ENCODE measurements around the gene SLC35B2. TPM values are rescaled to one million over a fixed set of nuclear protein-coding genes. Genes with fewer than 3 reads are reported as not detected.

The SLC35B2 gene
- total and polyA plus RNA-seq, 4 donors: 18.9 to 27.0 (median 21.1) TPM

GRCh38 chr6:44261581-44261980 lies 4.3 kb upstream of the SLC35B2 start:
- WGBS: 97% methylated on average over 8 of the region's 8 CpGs
- TF ChIP-seq EGR1 (IDR thresholded peaks at IDR 0.05; ENCODE audit: low read depth in 2 of 2) (no peak), YY1 (IDR thresholded peaks at IDR 0.05) (no peak)
- TF ChIP-seq, protein P1, sequence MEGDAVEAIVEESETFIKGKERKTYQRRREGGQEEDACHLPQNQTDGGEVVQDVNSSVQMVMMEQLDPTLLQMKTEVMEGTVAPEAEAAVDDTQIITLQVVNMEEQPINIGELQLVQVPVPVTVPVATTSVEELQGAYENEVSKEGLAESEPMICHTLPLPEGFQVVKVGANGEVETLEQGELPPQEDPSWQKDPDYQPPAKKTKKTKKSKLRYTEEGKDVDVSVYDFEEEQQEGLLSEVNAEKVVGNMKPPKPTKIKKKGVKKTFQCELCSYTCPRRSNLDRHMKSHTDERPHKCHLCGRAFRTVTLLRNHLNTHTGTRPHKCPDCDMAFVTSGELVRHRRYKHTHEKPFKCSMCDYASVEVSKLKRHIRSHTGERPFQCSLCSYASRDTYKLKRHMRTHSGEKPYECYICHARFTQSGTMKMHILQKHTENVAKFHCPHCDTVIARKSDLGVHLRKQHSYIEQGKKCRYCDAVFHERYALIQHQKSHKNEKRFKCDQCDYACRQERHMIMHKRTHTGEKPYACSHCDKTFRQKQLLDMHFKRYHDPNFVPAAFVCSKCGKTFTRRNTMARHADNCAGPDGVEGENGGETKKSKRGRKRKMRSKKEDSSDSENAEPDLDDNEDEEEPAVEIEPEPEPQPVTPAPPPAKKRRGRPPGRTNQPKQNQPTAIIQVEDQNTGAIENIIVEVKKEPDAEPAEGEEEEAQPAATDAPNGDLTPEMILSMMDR (IDR thresholded peaks at IDR 0.05; ENCODE audit: low read depth, low read length, missing input control): no peak
- TF ChIP-seq, protein P2, sequence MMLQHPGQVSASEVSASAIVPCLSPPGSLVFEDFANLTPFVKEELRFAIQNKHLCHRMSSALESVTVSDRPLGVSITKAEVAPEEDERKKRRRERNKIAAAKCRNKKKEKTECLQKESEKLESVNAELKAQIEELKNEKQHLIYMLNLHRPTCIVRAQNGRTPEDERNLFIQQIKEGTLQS (IDR thresholded peaks at IDR 0.05): no peak
- peaks cover 16 to 41% (median 33%) of the 10 kb centered on the region in 4 donors for H3K4me1 ChIP-seq (ENCODE audit: control insufficient read depth in 4 of 4, insufficient read depth in 4 of 4, low read length in 3 of 4)
- peaks cover 0 to 10% (median 8%) of the 10 kb centered on the region in 4 donors for H3K36me3 ChIP-seq (ENCODE audit: control insufficient read depth in 4 of 4, insufficient read depth in 3 of 4, low read depth in 1 of 4, low read length in 3 of 4)
- H3K27ac ChIP-seq (ENCODE audit: low read depth in 1 of 2, low read length in 2 of 2): no peak overlapping the region
- DNase-seq (ENCODE audit: low spot score): no peak
- H3K9ac ChIP-seq (ENCODE audit: low read depth in 1 of 2, low read length in 2 of 2): no peak overlapping the region
- H3K27me3 ChIP-seq (ENCODE audit: control insufficient read depth in 4 of 4, insufficient read depth in 4 of 4, low read length in 3 of 4): no peaks in the 10 kb centered on the region
- no peak overlapping the region for H3K4me3 ChIP-seq (ENCODE audit: low read depth in 1 of 3, low read length in 3 of 3)
- H3K9me3 ChIP-seq (ENCODE audit: control insufficient read depth in 4 of 4, low read length in 3 of 4): no peaks in the 10 kb centered on the region

DNA sequence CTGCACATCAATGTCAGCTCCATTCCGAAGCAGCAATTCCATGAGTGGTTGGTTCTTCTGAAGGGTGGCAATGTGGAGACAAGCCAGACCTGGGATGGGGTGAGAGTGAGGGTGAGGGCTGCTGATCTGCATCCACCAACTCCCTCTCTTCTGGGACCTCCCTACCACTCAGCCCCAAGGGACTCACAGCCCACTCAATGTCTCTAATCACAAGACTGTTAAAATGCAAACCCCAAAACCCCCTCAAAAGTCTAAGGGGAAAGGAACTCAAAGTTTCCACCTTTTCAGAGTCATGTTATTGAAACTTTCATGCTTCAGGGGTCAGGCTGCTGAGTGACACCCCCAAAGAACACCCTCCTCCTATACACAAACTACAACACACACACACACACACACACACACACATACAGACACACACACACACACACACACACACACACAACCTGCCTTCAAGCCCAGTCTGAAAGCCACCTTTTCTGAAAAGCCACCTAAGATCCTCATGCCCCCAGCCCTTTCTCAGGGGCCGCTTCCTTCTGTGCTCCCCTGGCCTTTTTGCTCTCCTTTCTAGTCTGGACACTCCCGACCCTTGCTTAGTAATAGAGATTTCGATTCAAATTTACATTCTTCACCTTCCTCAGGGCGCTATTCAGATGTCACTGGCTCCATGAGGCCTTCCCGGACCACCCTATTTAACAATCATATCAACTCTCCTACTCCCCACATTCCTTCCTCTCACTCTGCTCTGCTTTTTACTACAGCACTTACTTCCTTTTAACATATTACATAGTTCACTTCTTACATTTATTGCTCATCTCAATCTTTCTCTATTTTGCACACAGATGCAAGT lies 3.3 kb upstream of the SLC35B2 start:
- H3K27me3 ChIP-seq (ENCODE audit: control insufficient read depth in 4 of 4, insufficient read depth in 4 of 4, low read length in 3 of 4): no peaks in the 10 kb centered on the region
- H3K9ac ChIP-seq (ENCODE audit: low read depth in 1 of 2, low read length in 2 of 2): no peak overlapping the region
- no peak for DNase-seq (ENCODE audit: low spot score)
- WGBS: 87% methylated on average over 6 of the region's 6 CpGs
- TF ChIP-seq, protein P2 (IDR thresholded peaks at IDR 0.05): no peak
- TF ChIP-seq RAD21 (IDR thresholded peaks at IDR 0.05) (no peak), RXRA (IDR thresholded peaks at IDR 0.05) (no peak)
- peaks cover 0 to 10% (median 8%) of the 10 kb centered on the region in 4 donors for H3K36me3 ChIP-seq (ENCODE audit: control insufficient read depth in 4 of 4, insufficient read depth in 3 of 4, low read depth in 1 of 4, low read length in 3 of 4)
- no peak overlapping the region for H3K4me3 ChIP-seq (ENCODE audit: low read depth in 1 of 3, low read length in 3 of 3)
- no peaks in the 10 kb centered on the region for H3K9me3 ChIP-seq (ENCODE audit: control insufficient read depth in 4 of 4, low read length in 3 of 4)
- peaks cover 16 to 50% (median 39%) of the 10 kb centered on the region in 4 donors for H3K4me1 ChIP-seq (ENCODE audit: control insufficient read depth in 4 of 4, insufficient read depth in 4 of 4, low read length in 3 of 4)
- no peak overlapping the region for H3K27ac ChIP-seq (ENCODE audit: low read depth in 1 of 2, low read length in 2 of 2)

DNA sequence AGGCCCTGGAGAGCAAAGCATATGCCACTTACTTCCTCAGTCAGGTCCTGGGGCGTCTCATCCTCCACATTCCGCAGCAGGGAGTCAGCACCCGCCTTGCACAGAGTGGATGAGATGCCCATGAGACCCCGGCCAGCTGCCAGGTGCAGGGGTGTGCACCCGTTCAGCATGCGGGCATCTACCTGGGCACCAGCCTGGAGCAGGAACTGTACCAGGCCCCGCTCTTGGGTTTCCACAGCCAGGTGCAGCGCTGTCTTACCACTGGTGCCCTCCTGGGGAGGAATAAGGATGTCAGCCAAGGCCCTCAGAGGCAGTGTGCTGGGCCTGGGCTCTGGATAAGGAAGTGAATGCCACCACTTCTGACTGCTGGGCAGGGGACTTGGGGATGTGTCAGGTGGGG lies 2.7 kb upstream of the SLC35B2 start:
- TF ChIP-seq, protein P2 (IDR thresholded peaks at IDR 0.05): no peak
- no peak for TF ChIP-seq HNF4G (IDR thresholded peaks at IDR 0.05)
- TF ChIP-seq FOXA2 (IDR thresholded peaks at IDR 0.05): no peak
- TF ChIP-seq TAF1 (conservative IDR thresholded peaks at IDR 0.05): no peak
- 96% methylated on average over 8 of the region's 8 CpGs for WGBS
- no peaks in the 10 kb centered on the region for H3K9me3 ChIP-seq (ENCODE audit: control insufficient read depth in 4 of 4, low read length in 3 of 4)
- peaks cover 0 to 11% (median 10%) of the 10 kb centered on the region in 4 donors for H3K36me3 ChIP-seq (ENCODE audit: control insufficient read depth in 4 of 4, insufficient read depth in 3 of 4, low read depth in 1 of 4, low read length in 3 of 4)
- H3K27ac ChIP-seq (ENCODE audit: low read depth in 1 of 2, low read length in 2 of 2): no peak overlapping the region
- no peak overlapping the region for H3K9ac ChIP-seq (ENCODE audit: low read depth in 1 of 2, low read length in 2 of 2)
- DNase-seq (ENCODE audit: low spot score): no peak
- H3K4me3 ChIP-seq (ENCODE audit: low read depth in 1 of 3, low read length in 3 of 3): no peak overlapping the region
- peaks cover 16 to 54% (median 39%) of the 10 kb centered on the region in 4 donors for H3K4me1 ChIP-seq (ENCODE audit: control insufficient read depth in 4 of 4, insufficient read depth in 4 of 4, low read length in 3 of 4)
- no peaks in the 10 kb centered on the region for H3K27me3 ChIP-seq (ENCODE audit: control insufficient read depth in 4 of 4, insufficient read depth in 4 of 4, low read length in 3 of 4)
